K562 (cell line): ENCODE results near the gene NECAB3. TPM values are rescaled to one million over a fixed set of nuclear protein-coding genes. Genes with fewer than 3 reads are reported as not detected.
A peak's percentile ranks its signal among the peaks of the same experiment; 100 is the strongest.

ENCODE experiments used
- ATAC-seq: fragments of 200-7000 bp; cut with Tn5 transposase; 3 replicates; pipeline ENCODE4 v1.9.1; 2020; ENCODE audit warnings: moderate library complexity
- BruUV-seq: library from RNA; stranded (reverse); fragments of 400-500 nt; replicated peaks from 2 replicates; lab custom pipeline; 2021; lab: Mats Ljungman, UMichigan
- CTCF ChIA-PET: fragments of 300-600 bp; formaldehyde crosslinking; extraction: SDS; loops from one replicate; lab custom pipeline; 2021; ENCODE audit warnings: low intra/inter-chr PET ratio; lab: Yijun Ruan, JAX
- POLR2A ChIA-PET: fragments of 300-600, 350-650 bp; sonication (Branson Sonifier 250); formaldehyde crosslinking; extraction: SDS; loops from one replicate; lab custom pipeline; 2021; ENCODE audit warnings: antibody characterized with exemption, inconsistent platforms; lab: Yijun Ruan, JAX
- DNase-seq, 4 experiments: peaks; one replicate each; pipeline versions ENCODE4 v3.0.0 to v3.0.0-alpha.2; 2011 to 2018; ENCODE audit warnings: low spot score in 3 of 4, mixed read lengths in 3 of 4; ENCODE audit errors: extremely low read depth in 1 of 4
- FAIRE-seq: peaks from 2 replicates; lab custom pipeline; 2011; peaks lifted over from hg19 to GRCh38; lab: Jason Lieb, UNC
- H2AFZ ChIP-seq: 2 replicates; pipeline ENCODE4 v1.6.0; 2011; ENCODE audit warnings: low read depth, low read length, control low read depth, inconsistent platforms
- H3K27ac ChIP-seq: fragments of 200-600 bp; 3 replicates; pipeline ENCODE4 v1.8.0; 2011; ENCODE audit warnings: low read depth, mild to moderate bottlenecking, control low read depth, inconsistent platforms, low read length, moderate library complexity, mixed read lengths; ENCODE audit errors: extremely low read depth
- H3K27me3 ChIP-seq, 2 experiments: fragments of 300-600 bp in 1 of 2; 2 replicates in 1 of 2; 3 replicates in 1 of 2; pipeline versions ENCODE4 v1.6.0 to v1.8.0; 2011; ENCODE audit warnings: inconsistent platforms in 2 of 2, low read length in 2 of 2, mild to moderate bottlenecking in 1 of 2, mixed read lengths in 1 of 2, moderate library complexity in 1 of 2; ENCODE audit not compliant: control insufficient read depth in 2 of 2, insufficient read depth in 2 of 2
- H3K36me3 ChIP-seq: fragments of 300-600 bp; 3 replicates; pipeline ENCODE4 v1.8.0; 2011; ENCODE audit warnings: mild to moderate bottlenecking, low read length, inconsistent platforms; ENCODE audit not compliant: control insufficient read depth, insufficient read depth
- H3K4me1 ChIP-seq, 2 experiments: fragments of 200-600 bp in 1 of 2; replicated peaks in 1 of 2; 2 replicates in 1 of 2; 3 replicates in 1 of 2; pipeline versions ENCODE4 v1.5.1 to v1.8.0; 2011; ENCODE audit warnings: inconsistent platforms in 2 of 2, low read length in 2 of 2, mild to moderate bottlenecking in 1 of 2, mixed read lengths in 1 of 2, moderate library complexity in 1 of 2; ENCODE audit not compliant: control insufficient read depth in 2 of 2, insufficient read depth in 2 of 2
- H3K4me2 ChIP-seq: 2 replicates; pipeline ENCODE4 v1.6.1; 2011; ENCODE audit warnings: low read length, control low read depth, inconsistent platforms, mixed read lengths; ENCODE audit not compliant: insufficient read depth
- H3K4me3 ChIP-seq: fragments of 200-600 bp; sonication (generic), shearing (Covaris generic); 2 replicates; pipeline ENCODE4 v1.5.1; 2016; ENCODE audit warnings: control low read depth, inconsistent platforms
- H3K79me2 ChIP-seq: fragments of 200-600 bp; 3 replicates; pipeline ENCODE4 v1.8.0; 2011; ENCODE audit warnings: low read length, inconsistent platforms; ENCODE audit not compliant: control insufficient read depth, insufficient read depth
- H3K9ac ChIP-seq, 2 experiments: 2 replicates each; pipeline versions ENCODE4 v1.6.0 to v1.6.1; 2011; ENCODE audit warnings: low read depth in 2 of 2, low read length in 2 of 2, control low read depth in 1 of 2, inconsistent platforms in 1 of 2, mild to moderate bottlenecking in 1 of 2, mixed read lengths in 1 of 2; ENCODE audit not compliant: insufficient read depth in 1 of 2
- H3K9me1 ChIP-seq: one replicate; pipeline ENCODE4 v1.6.0; 2011; ENCODE audit warnings: inconsistent platforms, mild to moderate bottlenecking, low read length, moderate library complexity; ENCODE audit not compliant: control insufficient read depth, insufficient read depth
- H3K9me3 ChIP-seq: replicated peaks from 2 replicates; pipeline ENCODE4 v1.5.1; 2011; ENCODE audit warnings: low read depth, low read length, inconsistent platforms; ENCODE audit not compliant: control insufficient read depth, insufficient read depth
- H4K20me1 ChIP-seq: replicated peaks from 2 replicates; pipeline ENCODE4 v1.6.1; 2011; ENCODE audit warnings: low read length, inconsistent platforms, mixed read lengths; ENCODE audit not compliant: control insufficient read depth, insufficient read depth
- CBX3 ChIP-seq, 2 experiments: IDR thresholded peaks; 1 replicate in 1 of 2; 2 replicates in 1 of 2; pipeline ENCODE4 v1.6.1; 2012; ENCODE audit warnings: inconsistent platforms in 2 of 2, low read length in 2 of 2, borderline replicate concordance in 1 of 2, control low read depth in 1 of 2
- CREB1 ChIP-seq, 2 experiments: sonication (generic) in 1 of 2; formaldehyde crosslinking in 1 of 2; IDR thresholded peaks; 2 replicates each; pipeline versions ENCODE4 v1.6.1 to v1.8.0; 2012 to 2022; ENCODE audit warnings: inconsistent platforms in 1 of 2, mild to moderate bottlenecking in 1 of 2, missing genetic modification reagents in 1 of 2, moderate library complexity in 1 of 2
- FOXA1 ChIP-seq: fragments of 450-650 bp; IDR thresholded peaks from 2 replicates; pipeline ENCODE4 v1.6.1; 2016; ENCODE audit warnings: mild to moderate bottlenecking, borderline replicate concordance
- HLTF ChIP-seq: fragments of 450-650 bp; IDR thresholded peaks from 2 replicates; pipeline ENCODE4 v1.6.1; 2016
- KDM5B ChIP-seq: fragments of 200-600 bp; sonication (generic); IDR thresholded peaks from 2 replicates; pipeline ENCODE4 v1.6.1; 2012; ENCODE audit warnings: low read depth, mild to moderate bottlenecking, moderate library complexity, low read length, control low read depth, inconsistent platforms; ENCODE audit not compliant: insufficient replicate concordance
- NCOA1 ChIP-seq: fragments of 450-650 bp; IDR thresholded peaks from 2 replicates; pipeline ENCODE4 v1.6.1; 2016; ENCODE audit warnings: low read depth
- NFXL1 ChIP-seq: fragments of 450-650 bp; formaldehyde crosslinking; IDR thresholded peaks from 2 replicates; pipeline ENCODE4 v1.4.0; 2021; ENCODE audit warnings: mild to moderate bottlenecking
- POLR3G ChIP-seq: IDR thresholded peaks from 2 replicates; pipeline ENCODE4 v1.6.1; 2011; ENCODE audit not compliant: insufficient read length, insufficient replicate concordance; ENCODE audit errors: extremely low read depth
- PTBP1 ChIP-seq: fragments of 200-400 bp; formaldehyde crosslinking; IDR thresholded peaks from 2 replicates; pipeline ENCODE4 v1.6.1; 2017; ENCODE audit warnings: low read depth, low read length
- RAD21 ChIP-seq, 2 experiments: fragments of 250-450 bp in 1 of 2; fragments of 450-650 bp in 1 of 2; sonication (Bioruptor Pico) in 1 of 2; formaldehyde crosslinking in 1 of 2; IDR thresholded peaks in 1 of 2; conservative IDR thresholded peaks in 1 of 2; 2 replicates each; pipeline versions ENCODE4 v1.4.0 to v1.8.0; 2020 to 2022; ENCODE audit warnings: mild to moderate bottlenecking in 2 of 2, moderate library complexity in 1 of 2
- RBFOX2 ChIP-seq: fragments of 200-400 bp; formaldehyde crosslinking; IDR thresholded peaks from 2 replicates; pipeline ENCODE4 v1.6.1; 2017; ENCODE audit warnings: low read depth, mild to moderate bottlenecking, low read length, moderate library complexity
- RBM25 ChIP-seq: fragments of 200-400 bp; formaldehyde crosslinking; IDR thresholded peaks from 2 replicates; pipeline ENCODE4 v1.6.1; 2018; ENCODE audit warnings: low read length, low read depth, moderate library complexity; ENCODE audit not compliant: severe bottlenecking
- RHOXF2B ChIP-seq: fragments of 250-450 bp; sonication (Bioruptor Pico); conservative IDR thresholded peaks from 2 replicates; pipeline ENCODE4 v1.5.1; 2021
- RUNX1 ChIP-seq: sonication (generic); IDR thresholded peaks from 2 replicates; pipeline ENCODE4 v1.6.1; 2016; ENCODE audit warnings: antibody characterized with exemption, low read depth
- SIX5 ChIP-seq, 2 experiments: IDR thresholded peaks; 2 replicates each; pipeline ENCODE4 v1.6.1; 2011; ENCODE audit warnings: low read length in 2 of 2, borderline replicate concordance in 1 of 2, low read depth in 1 of 2, mild to moderate bottlenecking in 1 of 2, moderate library complexity in 1 of 2; ENCODE audit not compliant: insufficient read depth in 1 of 2
- SLC30A9 ChIP-seq: fragments of 250-450 bp; sonication (Bioruptor Pico); IDR thresholded peaks from 2 replicates; pipeline ENCODE4 v1.8.0; 2022; ENCODE audit warnings: mild to moderate bottlenecking, moderate library complexity
- SMAD2 ChIP-seq: fragments of 150-350 bp; IDR thresholded peaks from 2 replicates; pipeline ENCODE4 v1.6.1; 2014; ENCODE audit warnings: low read depth, mild to moderate bottlenecking, low read length
- ZFP30 ChIP-seq: fragments of 250-450 bp; sonication (Bioruptor Pico); IDR thresholded peaks from 2 replicates; pipeline ENCODE4 v1.8.0; 2022; ENCODE audit warnings: moderate library complexity, mild to moderate bottlenecking, inconsistent platforms, borderline replicate concordance
- ZKSCAN1 ChIP-seq: fragments of 150-350 bp; IDR thresholded peaks from 2 replicates; pipeline ENCODE4 v1.6.1; 2016; ENCODE audit warnings: low read depth, low read length
- WGBS: fragments of 100-300 bp; shearing (Covaris generic); methylation state at CpG from one replicate; pipeline ENCODE4 v1.1.6; 2016; ENCODE audit warnings: low coverage, mixed read lengths; ENCODE audit not compliant: insufficient coverage; ENCODE audit errors: missing lambda C conversion rate; 5-methylcytosine and 5-hydroxymethylcytosine counted together
- in situ Hi-C: fragments of 300-500 bp; cut with MboI; formaldehyde crosslinking; loops from 4 replicates; pipeline ENCODE4 v1.15.0; 2018; ENCODE audit warnings: inconsistent platforms, mixed read lengths
- intact Hi-C: fragments of 100-400 bp; cut with micrococcal nuclease; formaldehyde crosslinking; loops from 2 replicates; pipeline ENCODE4 v1.14.2; 2022
- polyA plus RNA-seq, 8 experiments: library from polyadenylated mRNA; depleted of rRNA in 4 of 8; stranded (reverse) in 5 of 8; unstranded in 3 of 8; fragments of >200 nt; fragmentation: Nextera tagmentation in 2 of 8; fragmentation: Illumina TruSeq in 1 of 8; extraction: Ambion mirVana in 2 of 8; extraction: Trizol in 1 of 8; gene quantifications; 2 replicates each; pipeline versions ENCODE4 v1.2.1 to v1.2.3, GENCODE V29; 2011 to 2014; ENCODE audit warnings: inconsistent platforms in 1 of 8, missing spikeins in 1 of 8
- total RNA-seq, 7 experiments: library from RNA; depleted of rRNA in 6 of 7; stranded (reverse); fragments of >200 nt in 6 of 7; fragmentation: Illumina TruSeq in 2 of 7; extraction: Trizol in 2 of 7; gene quantifications; 2 replicates each; pipeline versions ENCODE4 v1.2.1 to v1.2.3, GENCODE V29; 2011 to 2021; ENCODE audit warnings: low replicate concordance in 1 of 7

The NECAB3 gene
- total and polyA plus RNA-seq, 9 of the 15 experiments (the other 6 are each of a cell fraction or from before 2014, with no cell fraction given): 0.94 to 63.3 (median 31.5) TPM

- no peak overlapping the region for H2AFZ ChIP-seq
- no peak for TF ChIP-seq NCOA1
- TF ChIP-seq NFXL1 (CRISPR knock-in tag): no peak
- TF ChIP-seq HLTF: no peak
- no peak for TF ChIP-seq SLC30A9
- no peak for TF ChIP-seq RHOXF2B
- no peak for TF ChIP-seq POLR3G
- no peak for TF ChIP-seq RUNX1
- no peak for TF ChIP-seq ZKSCAN1
- TF ChIP-seq FOXA1: no peak
- no peak for TF ChIP-seq RBM25
- TF ChIP-seq PTBP1: no peak
- no peak for TF ChIP-seq CBX3 (IDR thresholded peaks at IDR 0.05; ENCODE audit: borderline replicate concordance in 1 of 2, low read length in 2 of 2)
- no peak for TF ChIP-seq ZFP30
- no peak for TF ChIP-seq CREB1 (IDR thresholded peaks at IDR 0.05)
- no peak for TF ChIP-seq CREB1 (CRISPR knock-in tag; IDR thresholded peaks at IDR 0.05)
- no peak for TF ChIP-seq KDM5B
- no peak for TF ChIP-seq RAD21 (CRISPR knock-in tag; conservative IDR thresholded peaks at IDR 0.05 in 1 of 2, IDR thresholded peaks at IDR 0.05 in 1 of 2)
- TF ChIP-seq SIX5 (IDR thresholded peaks at IDR 0.05; ENCODE audit: borderline replicate concordance in 1 of 2, insufficient read depth in 1 of 2, low read depth in 1 of 2, low read length in 2 of 2): no peak
- TF ChIP-seq SMAD2: no peak
- TF ChIP-seq RBFOX2: no peak
- H3K9me3 ChIP-seq: no peaks in the 10 kb centered on the region
- ChIA-PET POLR2A (no interaction called here), CTCF (no interaction called here)
- in situ Hi-C loops: loop anchor here (10.0 kb wide), 1 partner anchor 244 kb away; no protein-coding TSS in a partner anchor
- H3K27ac ChIP-seq: no peak overlapping the region
- H3K79me2 ChIP-seq: peaks cover 18% of the 10 kb centered on the region
- H3K9ac ChIP-seq: 0 out of 4 replicates have a peak overlapping the region, but pooled peaks of 1 of the 2 experiments have one; percentile 18
- WGBS: 97% methylated on average over 8 of the region's 8 CpGs
- H3K4me3 ChIP-seq: no peak overlapping the region
- H3K9me1 ChIP-seq: no peaks in the 10 kb centered on the region
- H3K4me2 ChIP-seq: no peak overlapping the region
- peaks cover 19% of the 10 kb centered on the region; the same call in 1 of the 2 replicates for H4K20me1 ChIP-seq
- FAIRE-seq (no peak), ATAC-seq (no peak), DNase-seq (no peak)
- BruUV-seq: no TSS peak
- no peaks in the 10 kb centered on the region for H3K27me3 ChIP-seq
- H3K4me1 ChIP-seq: peaks cover 9 to 48% of the 10 kb centered on the region in 2 experiments; a peak in 3 of 5 replicates
- intact Hi-C loops: no loop called here
- peaks cover 55% of the 10 kb centered on the region; the same call in 2 of the 3 replicates for H3K36me3 ChIP-seq
Measured at GRCh38 chr20:33658510-33658909, 15.7 kb downstream of the NECAB3 start.
